NOMO-1 treated with DMSO at 0.1 percent for 48 hours (cell line): ENCODE measurements around the gene IRAK4.

Experiments
- DNase-seq: peaks from one replicate; lab custom pipeline; 2025; ENCODE audit not compliant: unreplicated experiment; lab: John Stamatoyannopoulos, UW

Gene IRAK4

GRCh38 chr12:43764528-43764927 is 5.8 kb downstream of the IRAK4 start:
- DNase-seq: no peak

- DNase-seq: no peak
Observed at GRCh38 chr12:43766291-43766690, 7.5 kb downstream of the IRAK4 start.

DNA sequence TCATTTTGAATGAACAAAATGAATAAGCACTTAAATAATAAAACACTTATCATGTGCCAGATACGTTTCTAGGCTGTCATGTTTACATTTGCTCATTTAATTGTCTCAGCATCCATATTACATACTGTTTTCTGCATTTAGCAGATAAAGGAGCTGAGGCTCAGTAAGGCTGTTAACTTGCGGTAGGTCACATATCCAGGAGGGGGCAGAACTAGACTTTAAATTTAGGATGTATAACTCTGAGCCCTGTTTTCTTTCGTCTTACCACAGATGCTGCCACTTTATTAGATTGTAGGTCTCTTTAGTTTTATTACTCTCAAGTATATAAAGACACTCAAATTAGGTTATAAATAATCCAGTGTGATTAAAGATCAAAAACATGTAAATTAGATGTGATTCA is 17.7 kb downstream of the IRAK4 start:
- DNase-seq: peak; percentile 18

DNA sequence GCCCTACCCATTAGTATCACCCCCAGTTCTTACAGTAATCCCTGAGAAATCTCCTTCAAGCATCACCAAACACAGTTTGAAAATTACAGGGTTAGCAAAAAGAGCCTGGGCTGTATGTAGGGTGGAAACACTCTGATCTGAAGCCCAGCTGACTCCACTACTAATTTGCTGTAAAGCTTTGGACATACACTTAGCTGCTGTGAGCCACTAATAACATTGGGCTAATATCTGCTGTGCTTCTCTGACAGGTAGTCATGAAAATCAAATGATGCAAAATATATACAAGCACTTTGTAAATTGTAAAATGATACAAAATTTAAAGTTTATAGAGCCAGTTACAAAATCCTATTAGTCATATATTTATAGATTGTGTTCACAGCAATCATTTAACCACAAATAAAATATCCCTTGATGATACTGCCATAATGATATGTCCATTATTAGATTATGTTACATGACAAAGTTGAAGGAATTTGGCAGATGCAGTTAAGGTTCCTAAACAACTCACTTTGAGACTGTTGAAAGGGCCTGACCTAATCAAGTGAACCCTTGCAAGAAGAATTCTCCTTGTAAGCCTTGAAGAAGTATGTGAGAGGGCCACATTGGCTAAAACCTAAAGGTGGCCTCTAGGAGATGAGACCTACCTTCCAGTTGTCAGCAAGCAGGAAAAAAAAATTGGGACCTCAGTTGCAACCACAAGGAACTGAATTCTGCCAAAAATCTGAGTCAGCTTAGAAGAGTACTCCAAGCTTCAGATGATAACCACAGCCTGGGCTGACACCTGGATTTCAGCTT is 28.3 kb downstream of the IRAK4 start:
- DNase-seq: no peak

GRCh38 chr12:43789941-43790340 is 31.2 kb downstream of the IRAK4 start:
- DNase-seq: no peak

- peak; percentile 66 for DNase-seq
Observed at GRCh38 chr12:43795716-43796280, 37.0 kb downstream of the IRAK4 start.

- no peak for DNase-seq
Observed at GRCh38 chr12:43797561-43798217, 38.9 kb downstream of the IRAK4 start.

DNA sequence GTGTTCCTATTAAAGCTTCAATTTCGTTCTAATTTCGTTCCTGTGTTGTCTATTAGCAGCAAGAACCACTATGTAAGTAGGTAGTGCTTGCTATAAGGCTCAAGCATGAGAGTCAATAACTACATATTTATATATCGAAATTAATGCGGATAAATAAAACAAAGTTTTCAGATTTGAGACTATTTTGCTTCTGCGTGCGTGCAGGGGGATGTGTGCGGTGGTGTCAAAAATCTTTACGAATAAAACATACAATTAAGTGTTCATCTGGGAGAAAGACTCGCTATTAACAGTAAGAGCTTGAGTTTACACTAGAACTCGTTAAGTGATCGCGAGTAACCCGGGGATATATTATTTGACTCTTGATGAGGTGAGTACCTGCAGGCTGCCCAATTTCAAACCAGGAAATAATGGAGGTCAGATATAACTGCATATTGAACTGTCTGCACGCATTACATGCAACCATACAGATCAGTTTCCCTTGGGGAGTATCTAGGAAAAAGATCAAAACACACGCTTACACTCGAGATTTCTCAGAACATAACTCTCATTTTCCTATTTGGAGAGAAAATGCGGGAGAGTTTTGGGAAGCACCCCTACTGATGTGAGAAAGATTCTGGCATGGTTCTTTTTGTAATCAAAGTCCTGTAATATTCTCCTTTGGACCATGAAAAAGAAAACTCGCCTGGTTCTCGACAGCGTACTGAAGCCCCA is 46.6 kb downstream of the IRAK4 start:
- DNase-seq: no peak

- DNase-seq: peak; percentile 79
Observed at GRCh38 chr12:43805860-43806736, 47.3 kb downstream of the IRAK4 start, which contains the start of gene TWF1. TSS of gene TWF1 (minus strand) at chr12:43806317. CDS start at chr12:43806245, 72 bp downstream.

GRCh38 chr12:43806737-43807072 is 48.0 kb downstream of the IRAK4 start:
- no peak for DNase-seq

DNA sequence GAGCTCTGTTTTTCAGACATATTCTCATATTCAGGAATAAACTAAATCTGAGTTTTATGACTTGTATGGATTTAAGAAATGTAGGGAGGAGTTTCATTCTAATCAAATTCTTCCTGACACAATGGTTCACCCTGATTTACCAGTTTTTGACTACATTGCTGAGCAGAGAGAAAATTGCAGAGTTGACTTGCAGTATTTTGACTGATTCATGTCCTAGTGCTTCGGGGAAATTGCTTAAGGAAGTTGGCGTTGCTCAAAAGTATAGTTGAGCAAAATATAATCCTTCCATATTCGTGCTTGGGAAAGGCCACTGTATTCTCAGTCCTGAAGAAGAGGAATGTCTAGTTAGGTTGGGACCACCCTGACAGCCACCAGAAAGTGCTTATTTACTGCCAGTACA is 48.6 kb downstream of the IRAK4 start:
- DNase-seq: peak; percentile 54

DNA sequence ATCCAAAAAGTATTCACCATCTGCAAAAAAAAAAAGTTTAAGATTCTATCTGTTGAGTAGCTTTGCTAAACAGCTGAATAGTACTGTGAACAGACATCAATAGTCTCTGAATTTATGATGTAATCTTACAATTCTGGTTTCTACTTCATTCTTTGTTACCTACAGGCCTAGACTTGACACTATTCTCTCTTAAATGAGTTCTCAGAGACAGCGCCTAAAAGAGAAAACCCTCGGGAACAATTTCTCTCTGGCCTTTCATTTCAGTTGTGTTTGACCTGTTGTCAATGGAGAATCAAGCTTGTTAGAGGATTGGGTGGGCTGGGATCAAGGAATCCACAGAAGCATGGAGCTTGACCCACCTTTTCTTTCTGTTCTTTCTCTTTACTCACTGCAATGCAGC is 53.3 kb downstream of the IRAK4 start:
- DNase-seq: no peak

DNA sequence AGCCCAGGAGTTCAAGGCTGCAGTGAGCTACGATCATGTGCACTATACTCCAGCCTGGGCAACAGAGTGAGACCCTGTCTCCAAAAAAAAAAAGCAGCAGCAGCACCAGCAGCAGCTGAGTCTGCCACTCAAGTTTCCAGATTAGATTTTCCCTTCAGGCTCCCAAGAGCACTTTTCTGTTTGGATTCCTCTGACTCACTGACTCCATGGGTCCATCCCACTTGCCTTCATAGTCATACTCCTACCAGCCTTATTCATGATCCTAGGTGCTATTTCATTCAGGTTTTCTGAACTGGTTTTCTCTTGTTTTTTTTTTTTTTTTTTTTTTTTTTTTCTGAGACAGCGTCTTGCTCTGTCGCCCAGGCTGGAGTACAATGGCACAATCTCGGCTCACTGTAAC is 54.2 kb downstream of the IRAK4 start:
- no peak for DNase-seq

GRCh38 chr12:43815416-43815815 is 56.7 kb downstream of the IRAK4 start:
- no peak for DNase-seq

DNA sequence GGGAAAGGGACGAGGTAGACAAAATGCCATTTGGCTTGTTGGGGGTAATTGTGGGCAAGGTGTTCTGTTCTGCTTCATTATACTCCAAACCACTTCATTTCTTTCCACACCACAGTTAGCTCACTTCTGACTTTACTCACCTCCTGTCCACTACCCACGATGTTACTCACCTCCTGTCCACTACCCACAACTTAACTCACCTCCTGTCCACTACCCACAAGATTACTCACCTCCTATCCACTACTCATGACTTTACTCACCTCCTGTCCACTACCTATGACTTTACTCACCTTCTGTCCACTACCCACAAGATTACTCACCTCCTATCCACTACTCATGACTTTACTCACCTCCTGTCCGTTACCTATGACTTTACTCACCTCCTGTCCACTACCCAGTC is 57.4 kb downstream of the IRAK4 start:
- DNase-seq: no peak

DNA sequence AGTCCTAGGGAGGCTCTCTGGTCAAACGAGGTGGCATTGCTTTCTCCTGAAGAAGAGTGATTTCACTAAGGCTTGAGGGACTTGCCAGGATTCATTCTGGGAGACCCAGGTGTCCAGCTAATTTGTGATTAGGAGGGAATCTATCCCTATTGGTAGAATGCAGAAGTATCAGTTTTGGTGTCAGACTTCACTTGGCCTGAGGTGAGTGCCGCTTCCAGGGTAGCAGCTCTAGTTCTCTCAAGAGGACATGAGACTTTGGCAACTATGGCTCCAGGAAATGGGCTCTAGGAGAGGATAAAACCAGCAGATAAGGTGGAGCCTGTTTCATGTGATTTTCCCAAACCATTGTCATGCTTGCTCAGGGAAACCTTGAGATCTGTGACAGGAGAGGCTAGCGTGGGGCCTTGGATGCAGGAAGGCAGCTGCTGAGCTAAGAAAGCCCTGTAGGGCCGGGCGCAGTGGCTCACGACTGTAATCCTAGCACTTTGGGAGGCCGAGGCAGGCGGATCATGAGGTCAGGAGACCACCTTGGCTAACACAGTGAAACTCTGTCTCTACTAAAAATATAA is 65.5 kb downstream of the IRAK4 start:
- DNase-seq: no peak

- no peak for DNase-seq
Observed at GRCh38 chr12:43826681-43827080, 67.9 kb downstream of the IRAK4 start.

DNA sequence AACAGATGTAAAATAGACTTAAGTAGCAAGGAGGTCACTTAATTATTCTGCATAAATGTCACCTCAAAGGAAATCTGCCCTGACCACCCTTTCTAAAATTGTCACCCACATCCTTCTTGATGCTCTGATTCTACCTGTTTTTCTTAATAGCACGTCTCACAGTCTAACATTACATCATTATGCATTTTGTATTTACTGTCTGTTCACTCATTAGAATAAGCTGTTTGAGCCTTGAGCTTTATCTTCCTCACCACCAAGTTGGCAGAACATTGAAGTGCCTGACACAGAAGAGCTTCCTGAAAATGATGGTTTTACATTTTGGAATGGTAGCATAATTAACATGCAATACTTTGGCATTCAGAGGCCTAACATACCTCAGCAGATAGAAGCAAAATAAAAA is 68.3 kb downstream of the IRAK4 start:
- DNase-seq: no peak

- peak; percentile 77 for DNase-seq
Observed at GRCh38 chr12:43832463-43833168, 73.9 kb downstream of the IRAK4 start.

GRCh38 chr12:43835264-43835655 is 76.5 kb downstream of the IRAK4 start:
- peak; percentile 21 for DNase-seq
